HUDEP-2 (cell line): ENCODE results near the gene MED27.
A peak's percentile ranks its signal among the peaks of the same experiment; 100 is the strongest.

Experiments
- DNase-seq, 76 experiments: peaks; one replicate each; lab custom pipeline; 2025; ENCODE audit not compliant: unreplicated experiment in 76 of 76; lab: John Stamatoyannopoulos, UW

MED27 gene

GRCh38 chr9:131889437-131890251 lies 190.0 kb downstream of the MED27 start:
- peak in 1 of 76 experiments; percentile 6 for DNase-seq

GRCh38 chr9:131888923-131889322 lies 190.7 kb downstream of the MED27 start:
- DNase-seq = no peak

DNA sequence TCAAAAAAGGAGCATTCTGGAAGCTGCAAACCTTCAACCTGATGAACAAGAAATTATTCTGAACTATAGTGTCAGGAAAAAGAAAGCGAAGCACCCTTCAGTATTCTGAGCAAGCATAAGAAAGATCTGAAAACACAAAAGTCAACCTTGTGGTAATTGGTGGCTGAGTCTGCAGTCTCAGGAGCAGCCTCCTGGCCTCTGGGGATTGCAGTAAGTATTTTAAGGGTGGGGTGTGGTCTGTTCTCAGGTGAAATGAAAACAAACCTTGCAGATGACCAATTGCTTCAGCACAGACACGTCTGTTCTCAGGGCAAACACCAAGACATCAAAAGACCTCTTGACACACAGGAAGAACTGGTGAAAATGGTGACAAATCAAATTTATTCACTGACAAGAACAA lies 192.0 kb downstream of the MED27 start:
- DNase-seq = no peak

GRCh38 chr9:131886826-131887225 lies 192.8 kb downstream of the MED27 start:
- DNase-seq = no peak

DNA sequence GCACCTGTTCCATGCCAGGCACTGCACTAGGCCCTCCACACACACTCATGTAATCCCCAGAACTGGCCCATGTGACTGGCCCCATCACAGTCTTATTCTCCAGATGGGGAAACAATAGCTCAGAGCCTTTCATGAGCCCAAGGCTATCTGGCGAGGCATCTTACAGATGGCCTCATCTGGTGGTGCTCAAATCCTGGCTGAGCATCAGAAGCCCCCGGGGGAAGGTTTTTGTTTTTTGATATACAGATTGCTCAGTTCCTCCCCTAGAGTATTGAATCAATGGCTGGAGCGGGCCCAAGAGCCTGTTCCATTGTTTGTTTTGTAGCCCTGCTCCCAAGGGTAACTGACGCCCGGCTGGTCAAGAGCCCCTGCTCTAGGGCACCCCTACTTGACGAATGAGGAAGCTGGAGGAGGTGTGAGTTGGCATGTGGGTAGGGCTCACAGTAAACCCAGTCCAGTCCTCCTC lies 194.5 kb downstream of the MED27 start:
- no peak for DNase-seq

DNA sequence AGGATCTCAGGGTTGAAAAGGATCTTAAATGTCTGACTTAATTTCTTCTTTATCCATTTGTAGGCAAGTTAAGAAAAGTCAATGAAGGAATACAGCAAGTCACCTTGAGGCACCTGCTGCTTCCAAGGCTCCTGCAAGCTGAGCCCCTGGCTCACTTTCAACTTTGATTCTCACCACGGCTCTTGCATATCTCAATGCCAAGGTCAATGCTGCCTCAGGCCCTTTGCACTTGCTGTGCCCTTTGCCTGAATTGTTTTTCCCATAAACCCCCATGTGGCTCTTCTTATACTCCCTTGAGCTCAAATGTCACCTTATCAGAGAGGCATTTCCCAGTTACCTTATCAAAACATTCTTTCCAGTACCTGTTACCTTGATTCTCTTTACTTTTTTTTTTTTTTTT lies 195.4 kb downstream of the MED27 start:
- no peak for DNase-seq

- DNase-seq = no peak
Observed at GRCh38 chr9:131880833-131881583, 198.7 kb downstream of the MED27 start.

- no peak for DNase-seq
Observed at GRCh38 chr9:131879911-131880290, 199.8 kb downstream of the MED27 start.

DNA sequence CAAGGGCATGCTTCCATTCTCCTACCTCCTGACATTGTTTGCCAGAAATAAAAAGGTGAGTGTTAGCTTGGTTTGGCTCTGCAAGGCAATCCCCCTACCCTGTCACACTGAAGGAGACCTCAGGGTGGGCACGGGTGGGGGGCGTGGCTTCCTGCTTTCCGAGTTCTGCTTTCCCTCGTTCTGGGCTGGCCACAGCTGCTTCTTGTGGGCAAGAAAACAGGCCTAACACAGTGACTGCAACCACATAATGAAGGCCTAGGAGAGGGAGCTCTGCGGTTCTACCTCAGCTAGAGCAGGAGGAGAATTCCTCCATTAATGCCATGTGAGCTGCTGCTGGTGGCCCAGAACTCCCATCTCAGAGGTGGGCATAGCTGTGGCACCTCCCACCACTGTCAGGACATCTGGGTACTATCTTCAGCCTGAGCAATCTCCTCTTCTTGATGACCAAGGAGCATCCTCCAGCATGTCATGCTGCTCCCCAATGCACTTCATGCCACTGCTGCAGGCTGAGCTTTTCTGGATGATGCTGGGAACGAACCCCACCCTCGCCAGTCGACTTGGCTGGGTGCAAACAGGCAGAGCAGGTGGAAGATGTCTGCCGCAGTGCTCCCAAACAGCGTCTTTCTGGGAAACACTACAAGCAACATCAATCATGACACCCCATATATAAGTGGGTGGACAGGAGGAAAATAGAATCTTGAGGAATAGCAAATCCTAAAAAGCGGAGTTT lies 200.3 kb downstream of the MED27 start:
- no peak for DNase-seq

DNA sequence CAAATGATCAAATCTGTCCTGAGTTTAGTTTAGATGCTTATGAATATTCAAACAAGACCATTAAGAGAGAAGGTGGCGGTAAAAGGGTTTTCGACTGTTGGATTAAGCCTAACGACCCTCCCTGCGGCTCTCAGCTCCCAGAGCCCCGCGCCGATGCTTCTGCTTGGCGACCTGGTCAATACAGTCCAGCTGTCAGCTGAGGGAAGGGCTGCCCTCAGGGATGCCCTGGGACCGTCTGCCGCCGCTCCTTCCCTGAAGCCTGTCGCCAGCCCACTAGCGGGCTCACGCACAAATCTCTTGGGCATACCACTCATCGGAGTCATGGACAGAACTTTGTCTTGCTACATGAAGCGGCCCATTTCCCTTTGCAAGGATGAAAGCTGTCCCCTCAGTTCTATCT lies 203.2 kb downstream of the MED27 start:
- DNase-seq = no peak

DNA sequence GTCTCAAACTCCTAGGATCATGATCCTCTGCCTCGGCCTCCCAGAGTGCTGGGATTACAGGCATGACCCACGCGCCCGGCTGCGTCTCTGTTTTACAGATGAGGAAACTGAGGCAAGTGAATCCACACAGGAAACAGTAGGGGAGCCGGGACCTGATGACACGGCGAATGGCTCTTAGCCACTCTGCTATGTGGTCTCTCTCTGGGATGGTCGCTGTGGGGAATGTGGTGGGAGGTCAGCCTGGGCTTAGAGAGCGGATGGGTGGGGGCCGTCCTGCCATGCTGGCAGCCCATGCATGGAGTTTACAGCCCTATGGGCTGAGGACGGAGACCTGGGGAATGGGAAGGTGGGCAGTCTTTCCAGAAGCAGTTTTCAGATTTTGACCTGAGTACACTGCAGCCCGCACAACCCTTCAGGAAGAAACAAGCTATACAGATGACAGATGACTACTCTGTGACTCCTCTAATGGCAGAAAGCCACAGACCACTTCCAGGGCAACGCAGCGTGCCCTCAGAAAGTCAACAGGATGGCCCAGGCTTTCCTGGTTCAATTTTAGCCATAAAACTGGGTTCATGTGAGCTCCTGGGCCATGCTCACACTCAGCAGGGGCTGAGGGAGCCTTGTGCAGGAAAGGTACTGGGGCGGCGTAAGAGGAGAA lies 203.7 kb downstream of the MED27 start:
- no peak for DNase-seq

DNA sequence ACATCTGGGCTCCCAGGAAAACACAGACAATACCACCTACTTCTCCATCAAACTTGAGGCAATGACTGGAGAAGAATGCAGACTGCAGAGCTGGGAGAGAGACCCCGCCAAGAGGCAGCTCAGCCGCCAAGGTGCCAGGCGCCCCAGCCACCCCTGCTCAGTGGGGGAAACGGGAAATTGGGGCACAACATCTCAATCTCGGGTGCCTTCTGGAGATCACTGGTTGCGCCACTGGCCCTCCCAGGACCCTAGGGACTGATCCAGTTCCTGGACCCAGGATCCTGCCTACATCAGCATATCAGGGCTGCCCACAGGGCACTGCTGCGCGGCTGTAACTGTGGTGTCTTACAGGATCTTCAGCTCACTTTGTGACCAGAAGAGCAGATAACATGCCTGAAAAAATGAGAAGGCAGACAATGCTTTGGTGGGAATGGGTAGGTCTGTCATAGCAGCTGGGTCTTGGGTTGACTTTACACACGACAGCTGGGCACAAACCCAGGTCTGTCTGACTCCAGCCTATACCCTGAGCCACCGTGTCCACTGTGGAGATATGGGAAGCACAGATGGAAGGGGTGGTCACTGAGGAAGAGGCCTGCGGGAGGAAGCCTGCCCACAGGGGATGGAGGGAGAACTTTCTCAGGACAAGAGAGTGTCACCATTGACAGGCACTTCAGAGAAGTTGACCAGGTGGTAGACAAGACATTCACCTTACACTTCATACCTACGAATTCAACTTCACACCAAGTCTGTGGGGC lies 204.6 kb downstream of the MED27 start:
- DNase-seq = no peak

- no peak for DNase-seq
Observed at GRCh38 chr9:131874447-131874846, 205.2 kb downstream of the MED27 start.

GRCh38 chr9:131873891-131874440 lies 205.7 kb downstream of the MED27 start:
- DNase-seq = no peak

DNA sequence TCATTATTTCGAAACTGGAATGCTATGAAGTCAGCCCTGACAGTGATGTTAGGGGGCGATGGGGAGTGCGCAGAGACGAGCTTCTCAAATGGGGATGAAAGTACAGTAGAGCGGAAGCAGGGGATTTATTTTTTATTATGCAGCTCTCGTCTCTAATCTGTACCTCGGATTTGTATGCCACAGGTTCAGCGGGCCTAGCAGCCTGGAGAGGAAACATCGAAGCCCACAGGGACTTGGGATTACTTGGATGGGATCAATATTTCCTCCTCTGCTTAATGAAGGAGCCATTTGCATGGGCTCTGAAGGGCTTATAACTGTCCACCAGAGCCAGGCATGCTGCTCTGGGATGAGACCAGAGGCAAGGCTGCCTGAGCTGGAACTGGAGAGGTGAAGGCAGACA lies 206.3 kb downstream of the MED27 start:
- DNase-seq = no peak

- DNase-seq = no peak
Observed at GRCh38 chr9:131872702-131873101, 207.0 kb downstream of the MED27 start.

DNA sequence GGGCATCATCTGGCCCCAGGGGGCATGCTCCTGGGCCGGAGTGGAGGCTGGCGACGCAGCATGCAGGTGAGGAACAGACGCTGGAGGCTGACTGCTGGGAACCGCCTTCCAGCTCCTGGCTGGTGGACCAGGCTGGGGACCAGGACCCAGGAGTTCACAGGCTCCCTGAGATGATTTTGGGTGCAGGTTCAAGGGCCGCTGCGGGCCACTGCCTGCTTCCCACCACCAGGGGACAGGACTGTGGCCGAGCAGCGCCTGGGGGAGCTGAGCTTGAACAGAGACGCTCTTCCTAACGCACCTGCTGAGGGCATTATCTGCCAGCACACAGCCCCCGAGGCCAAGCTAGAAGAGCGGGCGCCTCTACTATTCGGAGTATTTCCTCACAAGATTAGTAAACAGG lies 207.7 kb downstream of the MED27 start:
- no peak for DNase-seq

- DNase-seq = no peak
Observed at GRCh38 chr9:131870156-131870555, 209.5 kb downstream of the MED27 start.

- no peak for DNase-seq
Observed at GRCh38 chr9:131869348-131869747, 210.3 kb downstream of the MED27 start.

GRCh38 chr9:131868766-131869165 lies 210.9 kb downstream of the MED27 start:
- DNase-seq = no peak
